ENCODE data around the gene LYPD6. TPM values are rescaled to one million over a fixed set of nuclear protein-coding genes. Genes with fewer than 3 reads are reported as not detected.
"Not testable (repeated sequence)": the region's sequence is repeated elsewhere in the genome, so short reads cannot be mapped to it uniquely, and the experiment has no call there.

LYPD6 gene
- total RNA-seq, 4 donors from 2014 or later, result 0.46 TPM; not detected in 3

DNA sequence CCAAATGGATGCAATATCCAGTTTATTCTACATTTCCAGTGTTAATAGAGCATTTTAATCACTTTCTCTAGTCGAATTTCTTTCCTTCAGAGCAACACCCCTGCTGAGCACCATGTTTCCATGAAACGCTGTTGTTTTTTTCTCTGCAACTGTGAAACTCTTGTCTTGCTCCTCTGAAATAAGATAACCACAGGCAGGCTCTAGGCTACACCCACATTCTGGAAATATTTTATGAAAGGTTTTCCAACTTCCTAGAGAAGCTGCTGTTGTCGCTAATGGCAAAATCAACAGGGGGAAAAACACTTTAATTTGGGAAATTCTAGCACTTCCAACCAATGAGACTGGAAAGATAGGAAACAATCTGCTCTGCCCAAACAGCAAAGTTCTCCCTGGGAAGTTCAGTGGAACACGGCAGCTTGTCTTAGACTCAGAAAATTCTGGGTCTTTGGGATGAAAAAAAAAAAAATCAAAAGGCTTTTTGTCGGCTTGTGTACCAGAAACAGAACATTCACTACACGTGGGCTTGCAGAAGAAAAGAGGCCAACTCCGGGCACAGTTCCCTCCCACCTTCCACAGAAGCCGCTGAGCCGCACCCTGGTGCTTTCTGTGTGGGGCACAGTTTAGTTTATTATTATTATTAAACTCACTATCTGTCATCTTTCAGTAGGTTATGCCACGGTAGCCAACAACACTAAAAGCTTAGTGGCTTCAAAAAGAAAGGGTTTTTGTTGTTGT is 158.5 kb downstream of the LYPD6 start:
- Histone ChIP-seq H3K9me3 (no peaks in the 10 kb centered on the region), H3K27me3 (no peaks in the 10 kb centered on the region), H3K27ac (no peak overlapping the region), H3K4me3 (no peak overlapping the region), H3K36me3 (no peaks in the 10 kb centered on the region), H3K4me1 (no peaks in the 10 kb centered on the region)
- in situ Hi-C loops (cut with MboI; ENCODE audit: low sequenced_read_pairs in 4 of 4), result no loop called here
- TF ChIP-seq, protein P1, sequence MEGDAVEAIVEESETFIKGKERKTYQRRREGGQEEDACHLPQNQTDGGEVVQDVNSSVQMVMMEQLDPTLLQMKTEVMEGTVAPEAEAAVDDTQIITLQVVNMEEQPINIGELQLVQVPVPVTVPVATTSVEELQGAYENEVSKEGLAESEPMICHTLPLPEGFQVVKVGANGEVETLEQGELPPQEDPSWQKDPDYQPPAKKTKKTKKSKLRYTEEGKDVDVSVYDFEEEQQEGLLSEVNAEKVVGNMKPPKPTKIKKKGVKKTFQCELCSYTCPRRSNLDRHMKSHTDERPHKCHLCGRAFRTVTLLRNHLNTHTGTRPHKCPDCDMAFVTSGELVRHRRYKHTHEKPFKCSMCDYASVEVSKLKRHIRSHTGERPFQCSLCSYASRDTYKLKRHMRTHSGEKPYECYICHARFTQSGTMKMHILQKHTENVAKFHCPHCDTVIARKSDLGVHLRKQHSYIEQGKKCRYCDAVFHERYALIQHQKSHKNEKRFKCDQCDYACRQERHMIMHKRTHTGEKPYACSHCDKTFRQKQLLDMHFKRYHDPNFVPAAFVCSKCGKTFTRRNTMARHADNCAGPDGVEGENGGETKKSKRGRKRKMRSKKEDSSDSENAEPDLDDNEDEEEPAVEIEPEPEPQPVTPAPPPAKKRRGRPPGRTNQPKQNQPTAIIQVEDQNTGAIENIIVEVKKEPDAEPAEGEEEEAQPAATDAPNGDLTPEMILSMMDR (IDR thresholded peaks at IDR 0.05 in 4 of 5, conservative IDR thresholded peaks at IDR 0.05 in 1 of 5), result no peak
- no peak for TF ChIP-seq POLR2A (IDR thresholded peaks at IDR 0.05)
- intact Hi-C loops (cut with DNase I; ENCODE audit: low total_unique reads), result no loop called here
- DNase-seq (no peak), ATAC-seq (no peak)

DNA sequence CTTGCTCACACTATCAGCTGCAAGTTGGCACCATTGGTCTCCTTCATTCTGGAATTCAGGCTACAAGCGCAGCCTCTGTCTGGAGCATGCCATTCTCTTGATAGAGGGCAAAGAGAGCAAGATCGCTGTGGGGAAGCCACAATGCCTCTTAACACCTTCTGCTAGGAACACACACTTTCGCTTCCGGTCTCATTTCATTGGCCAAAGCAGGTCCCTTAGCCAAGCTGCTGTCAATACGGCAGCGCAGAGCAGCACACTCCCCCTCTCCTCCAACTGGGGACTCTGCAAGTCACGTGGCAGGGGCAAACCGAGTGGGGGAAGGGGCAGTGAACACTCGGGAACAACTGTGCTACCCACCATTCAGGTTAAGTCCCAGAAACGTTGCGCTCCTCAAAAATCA is 159.1 kb downstream of the LYPD6 start:
- no peak for ATAC-seq
- Histone ChIP-seq H3K36me3 (no peaks in the 10 kb centered on the region), H3K9me3 (no peaks in the 10 kb centered on the region), H3K4me1 (no peaks in the 10 kb centered on the region), H3K27ac (no peak overlapping the region), H3K4me3 (no peak overlapping the region), H3K27me3 (no peaks in the 10 kb centered on the region)
- intact Hi-C loops (cut with DNase I; ENCODE audit: low total_unique reads) (no loop called here), in situ Hi-C loops (cut with MboI; ENCODE audit: low sequenced_read_pairs in 4 of 4) (no loop called here)
- DNase-seq, result no peak
- no peak for TF ChIP-seq POLR2A (IDR thresholded peaks at IDR 0.05)
- TF ChIP-seq, protein P1 (IDR thresholded peaks at IDR 0.05 in 4 of 5, conservative IDR thresholded peaks at IDR 0.05 in 1 of 5), result no peak

DNA sequence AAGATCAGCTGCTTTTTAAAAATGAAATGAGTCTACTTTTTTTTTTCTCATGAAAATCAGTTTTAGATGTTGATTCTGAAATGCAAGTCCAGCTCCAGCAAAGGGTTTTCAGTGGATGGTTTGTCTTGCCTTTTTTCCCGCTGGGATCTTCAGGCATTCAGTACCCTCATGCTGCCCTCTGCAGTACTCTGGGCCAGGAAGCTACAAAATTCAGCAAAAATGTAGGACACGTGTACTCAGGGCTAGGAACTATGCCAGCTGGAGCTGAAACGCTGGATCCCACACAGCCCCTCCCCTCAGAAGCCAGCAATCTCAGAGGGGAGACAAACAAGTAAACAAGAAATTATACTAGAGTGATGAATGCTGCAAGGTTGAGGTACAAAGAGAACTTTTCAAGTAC is 159.9 kb downstream of the LYPD6 start:
- Histone ChIP-seq H3K4me3 (no peak overlapping the region), H3K27me3 (no peaks in the 10 kb centered on the region), H3K4me1 (no peaks in the 10 kb centered on the region), H3K36me3 (no peaks in the 10 kb centered on the region), H3K27ac (no peak overlapping the region), H3K9me3 (no peaks in the 10 kb centered on the region)
- DNase-seq, result no peak
- intact Hi-C loops (cut with DNase I; ENCODE audit: low total_unique reads) (no loop called here), in situ Hi-C loops (cut with MboI; ENCODE audit: low sequenced_read_pairs in 4 of 4) (no loop called here)
- ATAC-seq, result no peak
- TF ChIP-seq, protein P1 (IDR thresholded peaks at IDR 0.05 in 4 of 5, conservative IDR thresholded peaks at IDR 0.05 in 1 of 5), result no peak
- TF ChIP-seq POLR2A (IDR thresholded peaks at IDR 0.05), result no peak

DNA sequence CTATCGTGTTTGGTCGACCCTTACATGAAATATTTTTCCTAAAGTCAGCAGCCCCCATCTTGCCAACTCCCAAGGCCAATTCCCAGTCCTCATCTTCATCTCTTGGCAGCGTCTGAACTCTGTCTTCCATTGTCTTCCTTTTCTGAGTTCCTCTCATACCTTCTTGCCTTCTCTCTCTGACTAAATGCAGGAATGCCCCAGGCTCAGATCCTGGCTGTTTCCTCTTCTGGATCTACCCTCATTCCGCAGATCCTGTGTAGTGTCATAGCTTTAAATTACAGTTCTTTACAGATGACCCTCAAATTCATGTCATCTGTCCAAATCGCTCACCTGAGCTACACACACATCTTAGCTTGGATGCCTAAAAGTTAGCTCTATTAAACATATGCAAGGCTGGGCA is 162.5 kb downstream of the LYPD6 start:
- no peak for ATAC-seq
- Histone ChIP-seq H3K27me3 (no peaks in the 10 kb centered on the region), H3K27ac (no peak overlapping the region), H3K9me3 (no peaks in the 10 kb centered on the region), H3K4me1 (no peaks in the 10 kb centered on the region), H3K36me3 (no peaks in the 10 kb centered on the region), H3K4me3 (no peak overlapping the region)
- TF ChIP-seq, protein P1 (IDR thresholded peaks at IDR 0.05 in 4 of 5, conservative IDR thresholded peaks at IDR 0.05 in 1 of 5), result no peak
- TF ChIP-seq POLR2A (IDR thresholded peaks at IDR 0.05), result no peak
- intact Hi-C loops (cut with DNase I; ENCODE audit: low total_unique reads) (no loop called here), in situ Hi-C loops (cut with MboI; ENCODE audit: low sequenced_read_pairs in 4 of 4) (no loop called here)
- no peak for DNase-seq

DNA sequence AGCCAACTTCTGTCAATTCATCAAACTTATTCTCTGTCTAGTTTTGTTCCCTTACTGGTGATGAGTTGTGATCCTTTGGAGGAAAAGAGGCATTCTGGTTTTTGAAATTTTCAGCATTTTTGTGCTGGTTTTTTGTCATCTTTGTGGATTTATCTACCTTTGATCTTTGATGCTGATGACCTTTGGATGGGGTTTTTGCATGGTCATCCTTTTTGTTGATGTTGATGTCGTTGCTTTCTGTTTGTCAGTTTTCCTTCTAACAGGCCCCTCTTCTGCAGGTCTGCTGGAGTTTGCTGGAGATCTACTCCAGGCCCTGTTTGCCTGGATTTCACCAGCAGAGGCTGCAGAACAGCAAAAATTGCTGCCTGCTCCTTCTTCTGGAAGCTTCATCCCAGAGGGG is 168.8 kb downstream of the LYPD6 start:
- intact Hi-C loops (cut with DNase I; ENCODE audit: low total_unique reads); H3K4me3 ChIP-seq; in situ Hi-C loops (cut with MboI; ENCODE audit: low sequenced_read_pairs in 4 of 4); H3K27ac ChIP-seq; H3K36me3 ChIP-seq; H3K27me3 ChIP-seq; H3K9me3 ChIP-seq; H3K4me1 ChIP-seq; DNase-seq; ATAC-seq: not testable (repeated sequence)

DNA sequence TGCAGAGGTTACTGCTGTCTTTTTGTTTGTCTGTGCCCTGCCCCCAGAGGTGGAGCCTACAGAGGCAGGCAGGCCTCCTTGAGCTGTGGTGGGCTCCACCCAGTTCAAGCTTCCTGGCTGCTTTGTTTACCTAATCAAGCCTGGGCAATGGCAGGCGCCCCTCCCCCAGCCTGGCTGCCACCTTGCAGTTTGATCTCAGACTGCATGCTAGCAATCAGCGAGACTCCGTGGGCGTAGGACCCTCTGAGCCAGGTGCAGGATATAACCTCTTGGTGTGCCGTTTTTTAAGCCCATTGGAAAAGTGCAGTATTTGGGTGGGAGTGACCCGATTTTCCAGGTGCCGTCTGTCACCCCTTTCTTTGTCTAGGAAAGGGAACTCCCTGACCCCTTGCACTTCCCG is 176.4 kb downstream of the LYPD6 start:
- DNase-seq; H3K4me3 ChIP-seq; H3K27ac ChIP-seq; in situ Hi-C loops (cut with MboI; ENCODE audit: low sequenced_read_pairs in 4 of 4); H3K27me3 ChIP-seq; H3K4me1 ChIP-seq; intact Hi-C loops (cut with DNase I; ENCODE audit: low total_unique reads); H3K9me3 ChIP-seq; H3K36me3 ChIP-seq; ATAC-seq: not testable (repeated sequence)
